ENCODE results near the gene PLXNA4. TPM values are rescaled to one million over a fixed set of nuclear protein-coding genes. Genes with fewer than 3 reads are reported as not detected.

Gene PLXNA4
- total RNA-seq, 1 experiment from 2014 or later, result 0.10 TPM

DNA sequence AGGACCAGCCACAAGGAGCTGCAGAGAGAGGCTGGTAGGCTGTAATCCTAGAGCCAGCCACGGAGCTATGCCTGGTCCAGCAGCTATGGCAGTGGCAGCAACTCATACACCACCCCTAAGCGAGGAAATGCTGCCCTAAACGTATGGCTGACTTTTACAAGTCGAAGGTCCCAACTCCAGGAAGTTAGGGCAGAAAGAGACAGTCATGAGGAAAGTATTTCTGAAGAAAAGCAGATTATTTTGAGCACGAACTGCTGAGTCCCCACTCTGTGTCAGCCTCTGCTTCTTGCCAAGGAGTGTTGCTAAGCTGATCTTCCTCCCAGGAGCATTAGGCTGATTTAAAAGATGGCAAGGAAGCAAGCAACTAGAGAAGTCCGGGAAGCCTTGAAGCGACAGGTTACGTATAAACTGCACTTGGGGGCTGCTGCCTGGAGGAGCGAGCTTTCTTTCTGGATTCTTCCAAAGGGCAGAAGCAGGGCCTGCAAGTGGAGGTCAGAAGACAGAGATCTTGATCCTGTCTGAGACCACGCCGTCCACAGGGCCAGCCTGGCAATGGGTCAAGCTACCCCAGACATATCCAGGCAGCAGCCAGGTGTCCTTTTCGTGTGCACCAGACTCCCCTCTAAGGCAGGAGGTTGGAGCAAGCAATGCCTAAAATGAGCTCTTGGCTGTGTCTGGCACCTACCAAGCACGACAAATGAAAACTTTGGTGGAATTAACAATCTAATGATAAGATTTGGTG lies 39.4 kb downstream of the PLXNA4 start:
- Histone ChIP-seq H3K4me3 (ENCODE audit: low read depth in 2 of 2, low read length in 2 of 2) (no peak overlapping the region), H3K36me3 (ENCODE audit: control insufficient read depth, insufficient read depth, low read length) (no peaks in the 10 kb centered on the region), H3K27ac (ENCODE audit: low read length) (no peak overlapping the region), H3K4me1 (ENCODE audit: control insufficient read depth, insufficient read depth, low read length) (no peaks in the 10 kb centered on the region), H3K9me3 (ENCODE audit: control insufficient read depth, insufficient read depth, low read depth, low read length) (no peaks in the 10 kb centered on the region), H3K27me3 (ENCODE audit: control insufficient read depth, insufficient read depth, low read length) (peaks cover 12% of the 10 kb centered on the region)
- in situ Hi-C loops (cut with HindIII; ENCODE audit: low pct_unique_long_range_greater_than_20kb, low sequenced_read_pairs) (no loop called here), intact Hi-C loops (cut with micrococcal nuclease; ENCODE audit: unreplicated experiment) (no loop called here)
- ATAC-seq (no peak), DNase-seq (ENCODE audit: low read depth, low spot score) (no peak)
- ChIA-PET CTCF (no interaction called here), POLR2A (no interaction called here)
- TF ChIP-seq, protein P1, sequence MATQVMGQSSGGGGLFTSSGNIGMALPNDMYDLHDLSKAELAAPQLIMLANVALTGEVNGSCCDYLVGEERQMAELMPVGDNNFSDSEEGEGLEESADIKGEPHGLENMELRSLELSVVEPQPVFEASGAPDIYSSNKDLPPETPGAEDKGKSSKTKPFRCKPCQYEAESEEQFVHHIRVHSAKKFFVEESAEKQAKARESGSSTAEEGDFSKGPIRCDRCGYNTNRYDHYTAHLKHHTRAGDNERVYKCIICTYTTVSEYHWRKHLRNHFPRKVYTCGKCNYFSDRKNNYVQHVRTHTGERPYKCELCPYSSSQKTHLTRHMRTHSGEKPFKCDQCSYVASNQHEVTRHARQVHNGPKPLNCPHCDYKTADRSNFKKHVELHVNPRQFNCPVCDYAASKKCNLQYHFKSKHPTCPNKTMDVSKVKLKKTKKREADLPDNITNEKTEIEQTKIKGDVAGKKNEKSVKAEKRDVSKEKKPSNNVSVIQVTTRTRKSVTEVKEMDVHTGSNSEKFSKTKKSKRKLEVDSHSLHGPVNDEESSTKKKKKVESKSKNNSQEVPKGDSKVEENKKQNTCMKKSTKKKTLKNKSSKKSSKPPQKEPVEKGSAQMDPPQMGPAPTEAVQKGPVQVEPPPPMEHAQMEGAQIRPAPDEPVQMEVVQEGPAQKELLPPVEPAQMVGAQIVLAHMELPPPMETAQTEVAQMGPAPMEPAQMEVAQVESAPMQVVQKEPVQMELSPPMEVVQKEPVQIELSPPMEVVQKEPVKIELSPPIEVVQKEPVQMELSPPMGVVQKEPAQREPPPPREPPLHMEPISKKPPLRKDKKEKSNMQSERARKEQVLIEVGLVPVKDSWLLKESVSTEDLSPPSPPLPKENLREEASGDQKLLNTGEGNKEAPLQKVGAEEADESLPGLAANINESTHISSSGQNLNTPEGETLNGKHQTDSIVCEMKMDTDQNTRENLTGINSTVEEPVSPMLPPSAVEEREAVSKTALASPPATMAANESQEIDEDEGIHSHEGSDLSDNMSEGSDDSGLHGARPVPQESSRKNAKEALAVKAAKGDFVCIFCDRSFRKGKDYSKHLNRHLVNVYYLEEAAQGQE (IDR thresholded peaks at IDR 0.05; ENCODE audit: insufficient read depth in 1 of 2, low read depth in 2 of 2, low read length in 1 of 2), result no peak
- TF ChIP-seq TCF7L2 (IDR thresholded peaks at IDR 0.05; ENCODE audit: low read depth, low read length), result no peak
- TF ChIP-seq POLR2AphosphoS5 (IDR thresholded peaks at IDR 0.05; ENCODE audit: low read depth, low read length), result no peak
- TF ChIP-seq SIN3A (IDR thresholded peaks at IDR 0.05; ENCODE audit: borderline replicate concordance, insufficient read depth, low read depth, low read length), result no peak
- no TSS peak for BruUV-seq (replicated peaks)

GRCh38 chr7:132533916-132534315 lies 42.4 kb downstream of the PLXNA4 start:
- ChIA-PET CTCF (no interaction called here), POLR2A (no interaction called here)
- BruUV-seq (replicated peaks), result no TSS peak
- peaks cover 18% of the 10 kb centered on the region for H3K27me3 ChIP-seq (ENCODE audit: control insufficient read depth, insufficient read depth, low read length)
- TF ChIP-seq, protein P1 (IDR thresholded peaks at IDR 0.05; ENCODE audit: insufficient read depth in 1 of 2, low read depth in 2 of 2, low read length in 1 of 2), result no peak
- TF ChIP-seq SIN3A (IDR thresholded peaks at IDR 0.05; ENCODE audit: borderline replicate concordance, insufficient read depth, low read depth, low read length) (no peak), POLR2AphosphoS5 (IDR thresholded peaks at IDR 0.05; ENCODE audit: low read depth, low read length) (no peak), TCF7L2 (IDR thresholded peaks at IDR 0.05; ENCODE audit: low read depth, low read length) (no peak)
- TF ChIP-seq, protein P2, sequence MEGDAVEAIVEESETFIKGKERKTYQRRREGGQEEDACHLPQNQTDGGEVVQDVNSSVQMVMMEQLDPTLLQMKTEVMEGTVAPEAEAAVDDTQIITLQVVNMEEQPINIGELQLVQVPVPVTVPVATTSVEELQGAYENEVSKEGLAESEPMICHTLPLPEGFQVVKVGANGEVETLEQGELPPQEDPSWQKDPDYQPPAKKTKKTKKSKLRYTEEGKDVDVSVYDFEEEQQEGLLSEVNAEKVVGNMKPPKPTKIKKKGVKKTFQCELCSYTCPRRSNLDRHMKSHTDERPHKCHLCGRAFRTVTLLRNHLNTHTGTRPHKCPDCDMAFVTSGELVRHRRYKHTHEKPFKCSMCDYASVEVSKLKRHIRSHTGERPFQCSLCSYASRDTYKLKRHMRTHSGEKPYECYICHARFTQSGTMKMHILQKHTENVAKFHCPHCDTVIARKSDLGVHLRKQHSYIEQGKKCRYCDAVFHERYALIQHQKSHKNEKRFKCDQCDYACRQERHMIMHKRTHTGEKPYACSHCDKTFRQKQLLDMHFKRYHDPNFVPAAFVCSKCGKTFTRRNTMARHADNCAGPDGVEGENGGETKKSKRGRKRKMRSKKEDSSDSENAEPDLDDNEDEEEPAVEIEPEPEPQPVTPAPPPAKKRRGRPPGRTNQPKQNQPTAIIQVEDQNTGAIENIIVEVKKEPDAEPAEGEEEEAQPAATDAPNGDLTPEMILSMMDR (IDR thresholded peaks at IDR 0.05), result no peak
- in situ Hi-C loops (cut with HindIII; ENCODE audit: low pct_unique_long_range_greater_than_20kb, low sequenced_read_pairs), result no loop called here
- DNase-seq (ENCODE audit: low read depth, low spot score) (no peak), ATAC-seq (no peak)
- H3K4me3 ChIP-seq (ENCODE audit: low read depth in 2 of 2, low read length in 2 of 2), result no peak overlapping the region
- no peaks in the 10 kb centered on the region for H3K36me3 ChIP-seq (ENCODE audit: control insufficient read depth, insufficient read depth, low read length)
- H3K27ac ChIP-seq (ENCODE audit: low read length), result no peak overlapping the region
- no peaks in the 10 kb centered on the region for H3K4me1 ChIP-seq (ENCODE audit: control insufficient read depth, insufficient read depth, low read length)
- intact Hi-C loops (cut with micrococcal nuclease; ENCODE audit: unreplicated experiment), result no loop called here
- H3K9me3 ChIP-seq (ENCODE audit: control insufficient read depth, insufficient read depth, low read depth, low read length), result no peaks in the 10 kb centered on the region

Data from Panc1 (cell line).